ENCODE results near the gene PLA2G12B.
"Not testable (repeated sequence)": the region's sequence is repeated elsewhere in the genome, so short reads cannot be mapped to it uniquely, and the experiment has no call there.

PLA2G12B gene

DNA sequence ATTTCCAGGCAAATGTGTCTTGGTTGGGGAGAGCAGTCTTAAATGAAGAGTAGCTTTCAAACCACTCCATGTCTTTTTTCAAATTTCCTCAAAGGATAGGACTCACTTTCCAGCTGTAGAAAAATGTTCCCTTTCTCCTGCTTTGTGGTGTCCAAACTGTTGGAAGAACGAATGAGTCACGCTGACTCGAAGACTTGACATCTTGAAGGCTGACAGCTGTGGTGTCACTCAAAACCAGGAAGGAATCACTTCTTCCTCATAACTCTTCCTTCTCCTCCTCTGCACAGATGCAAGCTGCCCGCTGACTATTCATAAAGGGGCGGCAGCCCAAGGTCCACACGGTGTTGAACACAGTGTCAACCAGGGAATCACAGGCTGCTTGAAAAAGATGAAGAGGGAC, 19.2 kb downstream of the PLA2G12B start:
- DNase-seq (ENCODE audit: low read depth): no peak

DNA sequence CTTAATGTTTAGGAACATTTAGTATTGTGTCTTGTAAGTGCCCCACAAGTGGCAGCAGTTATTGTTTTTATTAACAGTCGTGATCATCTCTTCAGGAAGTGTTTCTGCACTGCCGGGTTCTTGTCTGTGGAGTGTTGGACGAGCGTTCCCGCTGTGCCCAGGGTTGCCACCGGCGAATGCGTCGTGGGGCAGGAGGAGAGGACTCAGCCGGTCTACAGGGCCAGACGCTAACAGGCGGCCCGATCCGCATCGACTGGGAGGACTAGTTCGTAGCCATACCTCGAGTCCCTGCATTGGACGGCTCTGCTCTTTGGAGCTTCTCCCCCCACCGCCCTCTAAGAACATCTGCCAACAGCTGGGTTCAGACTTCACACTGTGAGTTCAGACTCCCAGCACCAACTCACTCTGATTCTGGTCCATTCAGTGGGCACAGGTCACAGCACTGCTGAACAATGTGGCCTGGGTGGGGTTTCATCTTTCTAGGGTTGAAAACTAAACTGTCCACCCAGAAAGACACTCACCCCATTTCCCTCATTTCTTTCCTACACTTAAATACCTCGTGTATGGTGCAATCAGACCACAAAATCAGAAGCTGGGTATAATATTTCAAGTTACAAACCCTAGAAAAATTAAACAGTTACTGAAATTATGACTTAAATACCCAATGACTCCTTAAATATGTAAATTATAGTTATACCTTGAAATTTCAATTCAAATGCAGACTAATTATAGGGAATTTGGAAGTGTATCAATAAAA, 22.2 kb downstream of the PLA2G12B start:
- DNase-seq (ENCODE audit: low read depth): no peak

DNA sequence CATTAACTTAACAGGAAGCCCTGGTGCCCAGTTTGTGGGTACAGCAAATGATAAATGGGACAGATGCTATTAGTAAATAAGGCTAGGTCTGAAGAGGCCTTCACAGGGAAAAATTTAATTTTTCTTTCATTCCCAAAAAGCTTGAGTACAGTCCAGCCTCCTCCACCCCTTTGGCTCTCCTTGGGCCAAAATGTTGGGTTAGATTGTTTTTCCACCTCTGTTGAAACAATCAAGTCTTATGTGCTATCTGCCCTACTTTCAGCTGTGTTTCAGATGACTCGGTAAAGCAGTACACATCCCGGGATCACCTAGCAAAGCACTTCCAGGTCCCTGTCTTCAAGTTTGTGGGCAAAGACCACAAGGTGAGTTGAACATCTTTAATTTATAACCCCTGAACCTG, 24.3 kb downstream of the PLA2G12B start:
- no peak for DNase-seq (ENCODE audit: low read depth)

- no peak for DNase-seq (ENCODE audit: low read depth)
These were observed 25.8 kb downstream of the PLA2G12B start for GRCh38 chr10:72928798-72929197.

- DNase-seq (ENCODE audit: low read depth): no peak
These were observed 27.1 kb downstream of the PLA2G12B start for GRCh38 chr10:72927485-72927884.

DNA sequence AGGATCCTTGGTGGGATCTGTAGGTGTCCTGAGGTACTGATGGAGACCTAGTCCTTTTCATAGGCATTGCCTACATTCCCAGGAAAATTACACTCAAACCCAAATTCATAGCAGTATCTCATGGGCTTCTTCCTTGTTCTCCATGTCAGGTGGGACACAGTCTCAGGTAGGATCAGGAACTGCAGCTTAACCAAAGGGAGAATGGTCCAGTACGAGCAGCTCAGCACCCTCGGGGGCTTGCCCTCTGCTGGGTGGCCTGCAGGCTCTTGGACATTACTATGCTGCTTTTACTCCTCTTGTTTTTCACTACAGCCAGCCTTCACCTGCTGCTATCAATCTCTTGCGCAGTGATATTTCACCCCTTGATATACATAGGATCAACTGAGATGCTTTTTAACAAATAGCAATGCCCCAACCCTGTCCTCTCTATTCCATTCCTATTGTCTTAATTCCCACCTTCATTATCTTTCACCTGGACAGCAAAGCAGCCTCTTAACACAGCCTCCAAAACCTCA, 28.6 kb downstream of the PLA2G12B start:
- DNase-seq (ENCODE audit: low read depth): no peak

DNA sequence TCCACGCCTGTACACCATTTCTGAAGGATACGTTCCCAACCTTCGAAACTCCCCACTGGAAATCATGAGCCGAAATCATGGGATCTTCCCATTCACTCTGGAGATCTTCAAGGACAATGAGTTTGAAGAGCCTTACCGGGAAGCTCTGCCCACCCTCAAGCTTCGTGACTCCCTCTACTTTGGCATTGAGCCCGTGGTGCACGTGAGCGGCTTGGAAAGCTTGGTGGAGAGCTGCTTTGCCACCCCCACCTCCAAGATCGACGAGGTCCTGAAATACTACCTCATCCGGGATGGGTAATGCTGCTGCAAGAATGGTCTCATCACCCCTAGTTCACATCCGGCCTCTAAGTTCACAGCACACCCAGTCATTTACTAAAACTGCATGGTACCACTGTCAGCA, 30.3 kb downstream of the PLA2G12B start:
- DNase-seq (ENCODE audit: low read depth): no peak

GRCh38 chr10:72921147-72921683, 33.4 kb downstream of the PLA2G12B start:
- DNase-seq (ENCODE audit: low read depth): not testable (repeated sequence)

- no peak for DNase-seq (ENCODE audit: low read depth)
These were observed 36.3 kb downstream of the PLA2G12B start for GRCh38 chr10:72918352-72918751.

DNA sequence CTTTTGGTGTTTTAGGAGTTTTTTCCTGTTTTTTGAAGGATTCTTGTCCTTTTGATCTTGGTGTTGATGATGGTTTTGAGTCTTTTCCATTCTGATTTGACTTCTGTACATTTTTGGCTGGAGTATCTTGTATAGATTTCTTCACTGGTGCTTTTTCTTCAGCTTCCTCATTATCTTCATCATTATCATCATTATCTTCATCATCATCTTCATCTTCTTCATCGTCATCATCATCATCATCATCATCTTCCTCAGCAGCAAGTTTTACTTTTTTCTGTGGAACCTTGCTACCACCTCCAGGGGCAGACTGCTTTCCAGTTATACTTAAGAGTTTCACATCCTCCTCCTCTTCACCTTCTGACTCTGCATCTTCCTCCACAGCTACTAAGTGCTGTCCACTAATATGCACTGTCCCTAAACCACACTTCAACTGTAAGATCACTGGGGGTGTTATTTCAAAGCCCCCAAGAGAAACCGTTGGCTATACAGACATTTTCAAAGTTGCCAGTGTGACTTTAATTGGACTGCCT, 36.7 kb downstream of the PLA2G12B start:
- DNase-seq (ENCODE audit: low read depth): not testable (repeated sequence)

DNA sequence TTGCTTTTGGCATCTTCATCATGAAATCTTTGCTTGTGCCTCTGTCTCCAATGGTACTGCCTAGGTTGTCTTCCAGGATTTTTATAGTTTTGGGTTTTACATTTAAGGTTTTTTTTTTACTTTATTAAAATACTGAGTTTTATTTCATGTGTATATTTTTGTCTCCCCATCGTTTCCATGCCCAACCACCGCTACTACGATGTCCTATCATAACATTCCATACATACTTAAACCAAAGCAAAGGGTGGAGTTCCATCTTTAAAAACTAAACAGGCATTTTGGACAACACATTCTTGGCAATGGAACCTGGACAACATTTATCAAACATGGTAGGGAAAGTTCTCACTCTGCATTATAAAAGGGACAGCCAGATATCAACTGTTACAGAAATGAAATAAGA, 37.4 kb downstream of the PLA2G12B start:
- not testable (repeated sequence) for DNase-seq (ENCODE audit: low read depth)

DNA sequence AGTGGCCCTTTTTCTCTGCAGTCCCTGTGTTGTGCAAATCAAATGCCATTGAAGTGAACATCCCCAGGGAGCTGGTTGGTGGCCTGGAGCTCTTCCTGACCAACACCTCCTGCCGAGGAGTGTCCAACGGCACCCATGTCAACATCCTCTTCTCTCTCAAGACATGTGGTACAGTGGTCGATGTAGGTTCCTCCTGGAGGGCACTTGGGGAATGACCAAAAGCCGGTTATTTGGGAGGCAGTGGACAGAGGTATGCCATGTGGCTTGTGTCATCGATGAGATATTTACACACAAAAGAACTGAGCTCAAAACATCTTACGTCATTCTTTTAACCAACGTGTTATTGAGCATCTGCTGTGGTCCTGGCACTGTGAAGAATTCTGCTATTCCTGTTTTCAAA, 41.3 kb downstream of the PLA2G12B start:
- no peak for DNase-seq (ENCODE audit: low read depth)

DNA sequence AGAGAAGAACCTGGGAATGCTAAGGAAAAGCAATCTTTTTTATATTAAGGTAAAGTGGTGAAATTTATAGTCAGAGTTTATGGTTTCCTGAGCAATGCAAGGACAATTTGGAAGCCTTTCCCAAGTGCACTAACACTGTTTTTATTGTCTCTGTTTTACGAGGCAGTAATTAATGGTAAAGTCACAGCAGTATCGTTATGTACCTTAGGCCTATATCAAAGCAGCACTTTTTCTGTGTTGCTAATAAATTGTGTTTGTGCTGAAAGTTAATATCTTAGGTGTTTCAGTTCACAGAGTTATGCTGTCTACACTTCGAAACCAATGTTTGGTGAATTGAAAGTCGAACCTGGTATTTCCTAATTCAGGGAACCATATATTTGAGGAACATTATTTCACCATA, 41.9 kb downstream of the PLA2G12B start:
- DNase-seq (ENCODE audit: low read depth): no peak

DNA sequence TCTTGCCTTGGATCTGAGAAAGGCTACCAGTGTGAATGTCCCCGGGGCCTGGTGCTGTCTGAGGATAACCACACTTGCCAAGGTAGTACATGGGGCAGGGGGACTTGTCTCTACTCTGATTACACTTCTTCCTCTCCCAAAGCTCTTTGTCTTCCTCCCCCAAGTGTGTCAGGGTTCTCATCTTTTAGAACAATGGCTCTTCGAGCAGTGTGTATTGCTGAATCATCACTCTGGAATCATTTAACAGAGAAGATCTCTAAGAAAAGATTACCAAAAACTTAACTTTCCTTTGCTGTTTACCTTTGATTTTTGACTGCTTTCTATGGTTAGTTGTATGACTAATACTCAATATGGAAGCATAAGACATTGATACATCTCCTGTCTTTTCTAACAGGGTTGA, 42.8 kb downstream of the PLA2G12B start:
- no peak for DNase-seq (ENCODE audit: low read depth)

- DNase-seq (ENCODE audit: low read depth): no peak
These were observed 43.9 kb downstream of the PLA2G12B start for GRCh38 chr10:72910705-72911104.

DNA sequence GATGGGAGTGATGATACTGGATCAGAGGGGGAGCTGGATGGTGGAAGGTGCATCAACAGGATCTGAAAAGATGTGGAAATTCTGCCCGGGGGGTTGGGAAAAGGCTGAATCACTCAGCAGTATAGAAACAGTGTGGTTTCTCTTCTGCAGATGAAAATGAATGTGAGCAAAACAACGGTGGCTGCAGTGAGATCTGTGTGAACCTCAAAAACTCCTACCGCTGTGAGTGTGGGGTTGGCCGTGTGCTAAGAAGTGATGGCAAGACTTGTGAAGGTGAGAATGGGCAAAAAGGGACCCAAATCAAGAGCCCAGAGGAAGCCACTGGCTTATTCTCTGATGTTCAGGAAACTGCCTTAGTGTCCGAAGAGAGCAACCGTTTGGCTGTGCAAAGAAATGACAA, 48.2 kb downstream of the PLA2G12B start:
- no peak for DNase-seq (ENCODE audit: low read depth)

GRCh38 chr10:72904806-72905205, 49.8 kb downstream of the PLA2G12B start:
- no peak for DNase-seq (ENCODE audit: low read depth)

GRCh38 chr10:72903941-72904446, 50.6 kb downstream of the PLA2G12B start:
- not testable (repeated sequence) for DNase-seq (ENCODE audit: low read depth)

DNA sequence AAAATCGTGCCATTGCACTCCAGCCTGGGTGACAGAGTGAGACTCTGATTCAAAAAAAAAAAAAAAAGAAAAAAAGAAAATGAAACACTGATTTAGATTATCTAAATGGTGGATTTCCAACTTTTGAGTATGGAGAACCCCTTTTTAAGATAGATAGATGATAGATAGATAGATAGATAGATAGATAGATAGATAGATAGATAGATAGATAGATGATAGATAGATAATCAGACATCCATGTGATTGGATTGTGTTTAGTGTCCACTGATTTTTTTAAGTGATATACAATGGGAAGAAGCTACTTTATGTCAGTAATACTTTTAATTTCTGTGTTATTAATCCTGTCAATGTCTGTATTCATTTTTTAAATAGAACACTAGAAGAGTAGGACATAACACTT, 55.1 kb downstream of the PLA2G12B start:
- no peak for DNase-seq (ENCODE audit: low read depth)

GRCh38 chr10:72898616-72899015, 56.0 kb downstream of the PLA2G12B start:
- no peak for DNase-seq (ENCODE audit: low read depth)

GRCh38 chr10:72895236-72895850, 59.3 kb downstream of the PLA2G12B start:
- DNase-seq (ENCODE audit: low read depth): no peak

GRCh38 chr10:72893136-72893798, 61.3 kb downstream of the PLA2G12B start, which contains the start of gene OIT3:
Gene OIT3, plus strand, starts transcription at chr10:72893739. Its CDS starts 60 bp downstream, at chr10:72893799.
- no peak for DNase-seq (ENCODE audit: low read depth)

Data from non-pigmented ciliary epithelial cell (primary cell).